HEK293 (cell line): Measurements from ENCODE around the gene CSNK1G1.

ENCODE experiments used
- BCL11B ChIP-seq: fragments of 450-650 bp; formaldehyde crosslinking; IDR thresholded peaks from 2 replicates; pipeline ENCODE4 v1.5.1; 2016; ENCODE audit warnings: low read depth, missing biosample characterization, missing genetic modification characterization
- FEZF1 ChIP-seq: fragments of 450-650 bp; formaldehyde crosslinking; IDR thresholded peaks from 2 replicates; pipeline ENCODE4 v1.5.1; 2016; ENCODE audit warnings: missing biosample characterization, missing genetic modification characterization
- GFI1B ChIP-seq: fragments of 450-650 bp; formaldehyde crosslinking; IDR thresholded peaks from 2 replicates; pipeline ENCODE4 v1.5.1; 2016; ENCODE audit warnings: missing biosample characterization, missing genetic modification characterization
- GLI4 ChIP-seq: fragments of 450-650 bp; formaldehyde crosslinking; IDR thresholded peaks from 2 replicates; pipeline ENCODE4 v1.5.1; 2016; ENCODE audit warnings: missing biosample characterization, missing genetic modification characterization
- GLIS2 ChIP-seq: fragments of 450-650 bp; formaldehyde crosslinking; IDR thresholded peaks from 2 replicates; pipeline ENCODE4 v1.5.1; 2016; ENCODE audit warnings: missing biosample characterization, missing genetic modification characterization
- HOXA7 ChIP-seq: sonication (generic); formaldehyde crosslinking; IDR thresholded peaks from 2 replicates; pipeline ENCODE4 v1.8.1; 2022; ENCODE audit warnings: missing genetic modification reagents, borderline replicate concordance
- KLF1 ChIP-seq: fragments of 450-650 bp; formaldehyde crosslinking; IDR thresholded peaks from 2 replicates; pipeline ENCODE4 v1.5.1; 2016; ENCODE audit warnings: missing biosample characterization, missing genetic modification characterization
- KLF16 ChIP-seq: fragments of 450-650 bp; formaldehyde crosslinking; IDR thresholded peaks from 2 replicates; pipeline ENCODE4 v1.5.1; 2017; ENCODE audit warnings: missing biosample characterization, missing genetic modification characterization
- MYNN ChIP-seq: fragments of 450-650 bp; formaldehyde crosslinking; IDR thresholded peaks from 2 replicates; pipeline ENCODE4 v1.5.1; 2016; ENCODE audit warnings: missing biosample characterization, missing genetic modification characterization, borderline replicate concordance
- OVOL3 ChIP-seq: fragments of 450-650 bp; formaldehyde crosslinking; IDR thresholded peaks from 2 replicates; pipeline ENCODE4 v1.5.1; 2016; ENCODE audit warnings: missing biosample characterization, missing genetic modification characterization
- SALL2 ChIP-seq: fragments of 450-650 bp; formaldehyde crosslinking; IDR thresholded peaks from 2 replicates; pipeline ENCODE4 v1.5.0; 2017; ENCODE audit warnings: missing biosample characterization, mild to moderate bottlenecking, missing genetic modification characterization, borderline replicate concordance
- SCRT1 ChIP-seq: fragments of 450-650 bp; formaldehyde crosslinking; IDR thresholded peaks from 2 replicates; pipeline ENCODE4 v1.5.1; 2016; ENCODE audit warnings: missing biosample characterization, missing genetic modification characterization, borderline replicate concordance
- SP2 ChIP-seq: fragments of 450-650 bp; formaldehyde crosslinking; IDR thresholded peaks from 2 replicates; pipeline ENCODE4 v1.5.1; 2016; ENCODE audit warnings: missing biosample characterization, missing genetic modification characterization
- ZIC2 ChIP-seq: fragments of 450-650 bp; formaldehyde crosslinking; IDR thresholded peaks from 2 replicates; pipeline ENCODE4 v1.5.1; 2016; ENCODE audit warnings: missing biosample characterization, missing genetic modification characterization
- ZNF121 ChIP-seq: fragments of 450-650 bp; formaldehyde crosslinking; IDR thresholded peaks from 2 replicates; pipeline ENCODE4 v1.5.1; 2016; ENCODE audit warnings: missing biosample characterization, missing genetic modification characterization
- ZNF169 ChIP-seq: fragments of 450-650 bp; formaldehyde crosslinking; IDR thresholded peaks from 2 replicates; pipeline ENCODE4 v1.5.1; 2016; ENCODE audit warnings: missing biosample characterization, missing genetic modification characterization
- ZNF2 ChIP-seq: fragments of 450-650 bp; formaldehyde crosslinking; IDR thresholded peaks from 2 replicates; pipeline ENCODE4 v1.5.1; 2016; ENCODE audit warnings: missing biosample characterization, missing genetic modification characterization
- ZNF221 ChIP-seq: fragments of 450-650 bp; formaldehyde crosslinking; IDR thresholded peaks from 2 replicates; pipeline ENCODE4 v1.5.1; 2017; ENCODE audit warnings: missing biosample characterization, missing genetic modification characterization, borderline replicate concordance
- ZNF23 ChIP-seq: fragments of 450-650 bp; formaldehyde crosslinking; IDR thresholded peaks from 2 replicates; pipeline ENCODE4 v1.5.1; 2016; ENCODE audit warnings: missing biosample characterization, missing genetic modification characterization, borderline replicate concordance
- ZNF266 ChIP-seq: fragments of 450-650 bp; formaldehyde crosslinking; IDR thresholded peaks from 2 replicates; pipeline ENCODE4 v1.5.1; 2016; ENCODE audit warnings: missing biosample characterization, missing genetic modification characterization, low read depth
- ZNF311 ChIP-seq: fragments of 450-650 bp; formaldehyde crosslinking; IDR thresholded peaks from 2 replicates; pipeline ENCODE4 v1.5.1; 2017; ENCODE audit warnings: missing biosample characterization, missing genetic modification characterization, borderline replicate concordance
- ZNF433 ChIP-seq: fragments of 450-650 bp; formaldehyde crosslinking; IDR thresholded peaks from 2 replicates; pipeline ENCODE4 v1.5.1; 2016; ENCODE audit warnings: missing biosample characterization, missing genetic modification characterization, low read depth
- ZNF501 ChIP-seq: fragments of 450-650 bp; formaldehyde crosslinking; IDR thresholded peaks from 2 replicates; pipeline ENCODE4 v1.5.1; 2016; ENCODE audit warnings: missing biosample characterization, missing genetic modification characterization
- ZNF510 ChIP-seq: fragments of 450-650 bp; formaldehyde crosslinking; IDR thresholded peaks from 2 replicates; pipeline ENCODE4 v1.5.1; 2018; ENCODE audit warnings: mild to moderate bottlenecking, missing genetic modification characterization, missing biosample characterization; ENCODE audit not compliant: insufficient replicate concordance
- ZNF561 ChIP-seq: fragments of 450-650 bp; IDR thresholded peaks from 2 replicates; pipeline ENCODE4 v1.5.1; 2018; ENCODE audit warnings: missing biosample characterization, missing genetic modification characterization, borderline replicate concordance
- ZNF629 ChIP-seq: fragments of 450-650 bp; formaldehyde crosslinking; IDR thresholded peaks from 2 replicates; pipeline ENCODE4 v1.5.1; 2017; ENCODE audit warnings: missing biosample characterization, missing genetic modification characterization
- ZNF677 ChIP-seq: fragments of 450-650 bp; IDR thresholded peaks from 2 replicates; pipeline ENCODE4 v1.5.0; 2018; ENCODE audit warnings: missing biosample characterization, mild to moderate bottlenecking, missing genetic modification characterization, moderate library complexity
- ZNF747 ChIP-seq: fragments of 450-650 bp; formaldehyde crosslinking; IDR thresholded peaks from 2 replicates; pipeline ENCODE4 v1.5.1; 2016; ENCODE audit warnings: missing biosample characterization, missing genetic modification characterization
- ZNF837 ChIP-seq: fragments of 450-650 bp; formaldehyde crosslinking; IDR thresholded peaks from 2 replicates; pipeline ENCODE4 v1.5.1; 2016; ENCODE audit warnings: missing biosample characterization, missing genetic modification characterization
- ZSCAN23 ChIP-seq: fragments of 450-650 bp; formaldehyde crosslinking; IDR thresholded peaks from 2 replicates; pipeline ENCODE4 v1.5.1; 2016; ENCODE audit warnings: missing biosample characterization, missing genetic modification characterization
- TF ChIP-seq, protein P1 (sequence below): fragments of 450-650 bp; formaldehyde crosslinking; IDR thresholded peaks from 2 replicates; pipeline ENCODE4 v1.5.1; 2016; ENCODE audit warnings: missing biosample characterization, missing genetic modification characterization
- TF ChIP-seq, protein P2 (sequence below): fragments of 450-650 bp; formaldehyde crosslinking; IDR thresholded peaks from 2 replicates; pipeline ENCODE4; 2016; ENCODE audit warnings: missing biosample characterization, missing genetic modification characterization
- TF ChIP-seq, protein P3 (sequence below): fragments of 450-650 bp; formaldehyde crosslinking; IDR thresholded peaks from 2 replicates; pipeline ENCODE4 v1.5.1; 2016; ENCODE audit warnings: missing biosample characterization, missing genetic modification characterization
- TF ChIP-seq, protein P4 (sequence below): fragments of 450-650 bp; formaldehyde crosslinking; IDR thresholded peaks from 2 replicates; pipeline ENCODE4 v1.5.1; 2016; ENCODE audit warnings: missing biosample characterization, missing genetic modification characterization
- TF ChIP-seq, protein P5 (sequence below): fragments of 450-650 bp; formaldehyde crosslinking; IDR thresholded peaks from 2 replicates; pipeline ENCODE4 v1.5.1; 2017; ENCODE audit warnings: missing biosample characterization, missing genetic modification characterization

The CSNK1G1 gene

DNA sequence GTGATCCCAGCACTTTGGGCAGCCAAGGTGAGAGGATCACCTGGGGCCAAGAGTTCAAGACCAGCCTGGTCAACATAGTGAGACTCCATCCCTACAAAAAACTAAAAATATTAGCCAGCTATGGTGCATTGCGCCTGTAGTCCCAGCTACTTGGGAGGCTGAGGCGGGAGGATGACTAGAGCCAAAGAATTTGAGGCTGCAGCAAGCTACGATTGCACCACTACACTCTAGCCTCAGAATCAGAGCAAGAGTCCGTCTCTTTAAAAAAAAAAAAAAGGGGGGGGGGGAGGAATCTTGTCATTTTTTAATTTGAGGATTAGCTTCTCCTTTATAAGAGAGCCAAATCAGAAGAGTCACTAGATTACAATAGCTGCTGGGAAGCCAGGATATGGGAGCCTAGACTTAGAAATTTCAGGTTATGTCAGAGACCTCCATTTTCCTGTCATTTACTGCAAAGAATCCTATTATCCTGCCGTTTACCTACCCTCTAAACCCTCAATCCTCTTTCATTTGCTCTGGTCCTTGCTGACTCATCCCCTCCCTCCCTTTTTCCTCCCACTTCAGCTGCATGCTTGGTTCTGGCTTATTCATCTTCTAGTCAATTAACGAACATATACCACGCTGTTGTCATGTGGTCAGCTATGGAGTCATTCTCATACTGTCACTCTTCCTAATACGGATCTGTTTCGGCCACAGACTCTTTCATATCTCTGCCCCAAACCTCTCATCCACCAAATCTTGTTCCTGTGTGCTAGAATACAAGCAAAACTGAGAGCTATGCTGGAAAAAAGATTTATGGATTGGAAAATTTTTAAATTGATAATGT lies 109.4 kb downstream of the CSNK1G1 start (continued):
- TF ChIP-seq, protein P1, sequence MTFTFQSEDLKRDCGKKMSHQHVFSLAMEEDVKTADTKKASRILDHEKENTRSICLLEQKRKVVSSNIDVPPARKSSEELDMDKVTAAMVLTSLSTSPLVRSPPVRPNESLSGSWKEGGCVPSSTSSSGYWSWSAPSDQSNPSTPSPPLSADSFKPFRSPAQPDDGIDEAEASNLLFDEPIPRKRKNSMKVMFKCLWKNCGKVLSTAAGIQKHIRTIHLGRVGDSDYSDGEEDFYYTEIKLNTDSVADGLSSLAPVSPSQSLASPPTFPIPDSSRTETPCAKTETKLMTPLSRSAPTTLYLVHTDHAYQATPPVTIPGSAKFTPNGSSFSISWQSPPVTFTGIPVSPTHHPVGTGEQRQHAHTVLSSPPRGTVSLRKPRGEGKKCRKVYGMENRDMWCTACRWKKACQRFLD (tag by site-specific recombination) = no peak
- TF ChIP-seq, protein P2, sequence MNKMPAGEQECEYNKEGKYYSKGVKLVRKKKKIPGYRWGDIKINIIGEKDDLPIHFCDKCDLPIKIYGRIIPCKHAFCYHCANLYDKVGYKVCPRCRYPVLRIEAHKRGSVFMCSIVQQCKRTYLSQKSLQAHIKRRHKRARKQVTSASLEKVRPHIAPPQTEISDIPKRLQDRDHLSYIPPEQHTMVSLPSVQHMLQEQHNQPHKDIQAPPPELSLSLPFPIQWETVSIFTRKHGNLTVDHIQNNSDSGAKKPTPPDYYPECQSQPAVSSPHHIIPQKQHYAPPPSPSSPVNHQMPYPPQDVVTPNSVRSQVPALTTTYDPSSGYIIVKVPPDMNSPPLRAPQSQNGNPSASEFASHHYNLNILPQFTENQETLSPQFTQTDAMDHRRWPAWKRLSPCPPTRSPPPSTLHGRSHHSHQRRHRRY (tag by site-specific recombination) = no peak
- TF ChIP-seq GLIS2 (tag by site-specific recombination) = no peak
- TF ChIP-seq, protein P3, sequence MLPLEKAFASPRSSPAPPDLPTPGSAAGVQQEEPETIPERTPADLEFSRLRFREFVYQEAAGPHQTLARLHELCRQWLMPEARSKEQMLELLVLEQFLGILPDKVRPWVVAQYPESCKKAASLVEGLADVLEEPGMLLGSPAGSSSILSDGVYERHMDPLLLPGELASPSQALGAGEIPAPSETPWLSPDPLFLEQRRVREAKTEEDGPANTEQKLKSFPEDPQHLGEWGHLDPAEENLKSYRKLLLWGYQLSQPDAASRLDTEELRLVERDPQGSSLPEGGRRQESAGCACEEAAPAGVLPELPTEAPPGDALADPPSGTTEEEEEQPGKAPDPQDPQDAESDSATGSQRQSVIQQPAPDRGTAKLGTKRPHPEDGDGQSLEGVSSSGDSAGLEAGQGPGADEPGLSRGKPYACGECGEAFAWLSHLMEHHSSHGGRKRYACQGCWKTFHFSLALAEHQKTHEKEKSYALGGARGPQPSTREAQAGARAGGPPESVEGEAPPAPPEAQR = no peak
- no peak for TF ChIP-seq ZSCAN23 (tag by site-specific recombination)
- TF ChIP-seq, protein P4, sequence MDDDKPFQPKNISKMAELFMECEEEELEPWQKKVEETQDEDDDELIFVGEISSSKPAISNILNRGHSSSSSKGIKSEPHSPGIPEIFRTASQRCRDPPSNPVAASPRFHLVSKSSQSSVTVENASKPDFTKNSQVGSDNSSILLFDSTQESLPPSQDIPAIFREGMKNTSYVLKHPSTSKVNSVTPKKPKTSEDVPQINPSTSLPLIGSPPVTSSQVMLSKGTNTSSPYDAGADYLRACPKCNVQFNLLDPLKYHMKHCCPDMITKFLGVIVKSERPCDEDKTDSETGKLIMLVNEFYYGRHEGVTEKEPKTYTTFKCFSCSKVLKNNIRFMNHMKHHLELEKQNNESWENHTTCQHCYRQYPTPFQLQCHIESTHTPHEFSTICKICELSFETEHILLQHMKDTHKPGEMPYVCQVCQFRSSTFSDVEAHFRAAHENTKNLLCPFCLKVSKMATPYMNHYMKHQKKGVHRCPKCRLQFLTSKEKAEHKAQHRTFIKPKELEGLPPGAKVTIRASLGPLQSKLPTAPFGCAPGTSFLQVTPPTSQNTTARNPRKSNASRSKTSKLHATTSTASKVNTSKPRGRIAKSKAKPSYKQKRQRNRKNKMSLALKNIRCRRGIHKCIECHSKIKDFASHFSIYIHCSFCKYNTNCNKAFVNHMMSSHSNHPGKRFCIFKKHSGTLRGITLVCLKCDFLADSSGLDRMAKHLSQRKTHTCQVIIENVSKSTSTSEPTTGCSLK = no peak
- no peak for TF ChIP-seq GLI4
- no peak for TF ChIP-seq SCRT1 (tag by site-specific recombination)
- no peak for TF ChIP-seq ZNF23
- no peak for TF ChIP-seq ZNF121 (tag by site-specific recombination)
- TF ChIP-seq ZNF837 (tag by site-specific recombination) = no peak
- no peak for TF ChIP-seq GFI1B (tag by site-specific recombination)
- no peak for TF ChIP-seq BCL11B (tag by site-specific recombination)
- no peak for TF ChIP-seq ZNF501
- TF ChIP-seq ZNF747 (tag by site-specific recombination) = no peak
- TF ChIP-seq ZIC2 (tag by site-specific recombination) = no peak
- TF ChIP-seq ZNF221 (tag by site-specific recombination) = no peak
- TF ChIP-seq ZNF433 = no peak
- no peak for TF ChIP-seq KLF1 (tag by site-specific recombination)
- TF ChIP-seq, protein P5, sequence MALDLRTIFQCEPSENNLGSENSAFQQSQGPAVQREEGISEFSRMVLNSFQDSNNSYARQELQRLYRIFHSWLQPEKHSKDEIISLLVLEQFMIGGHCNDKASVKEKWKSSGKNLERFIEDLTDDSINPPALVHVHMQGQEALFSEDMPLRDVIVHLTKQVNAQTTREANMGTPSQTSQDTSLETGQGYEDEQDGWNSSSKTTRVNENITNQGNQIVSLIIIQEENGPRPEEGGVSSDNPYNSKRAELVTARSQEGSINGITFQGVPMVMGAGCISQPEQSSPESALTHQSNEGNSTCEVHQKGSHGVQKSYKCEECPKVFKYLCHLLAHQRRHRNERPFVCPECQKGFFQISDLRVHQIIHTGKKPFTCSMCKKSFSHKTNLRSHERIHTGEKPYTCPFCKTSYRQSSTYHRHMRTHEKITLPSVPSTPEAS (tag by site-specific recombination) = no peak
- TF ChIP-seq HOXA7 = no peak
- no peak for TF ChIP-seq ZNF510 (tag by site-specific recombination)
- TF ChIP-seq ZNF266 = no peak
- TF ChIP-seq ZNF311 = no peak
- TF ChIP-seq ZNF561 (tag by site-specific recombination) = no peak
- TF ChIP-seq FEZF1 = no peak
- no peak for TF ChIP-seq SP2 (tag by site-specific recombination)
- no peak for TF ChIP-seq MYNN (tag by site-specific recombination)
- TF ChIP-seq OVOL3 = no peak
- no peak for TF ChIP-seq ZNF169
- TF ChIP-seq ZNF677 (tag by site-specific recombination) = no peak
- TF ChIP-seq ZNF629 (tag by site-specific recombination) = peak; percentile 86
- TF ChIP-seq SALL2 (tag by site-specific recombination) = no peak
- TF ChIP-seq ZNF2 = no peak
- TF ChIP-seq KLF16 (tag by site-specific recombination) = no peak
